ENCODE results near the gene CENPP. TPM values are rescaled to one million over a fixed set of nuclear protein-coding genes. Genes with fewer than 3 reads are reported as not detected.

The CENPP gene
- 6.3 and 10.6 TPM in 2 replicates for total RNA-seq (2014; rRNA removed; shearing (Covaris generic))
- 2.8 and 3.6 TPM in 2 replicates for polyA plus RNA-seq (2015; cell fraction: cytosol; rRNA removed)
- polyA plus RNA-seq (2015; cell fraction: nucleus; rRNA removed): 3.5 and 5.3 TPM in 2 replicates

DNA sequence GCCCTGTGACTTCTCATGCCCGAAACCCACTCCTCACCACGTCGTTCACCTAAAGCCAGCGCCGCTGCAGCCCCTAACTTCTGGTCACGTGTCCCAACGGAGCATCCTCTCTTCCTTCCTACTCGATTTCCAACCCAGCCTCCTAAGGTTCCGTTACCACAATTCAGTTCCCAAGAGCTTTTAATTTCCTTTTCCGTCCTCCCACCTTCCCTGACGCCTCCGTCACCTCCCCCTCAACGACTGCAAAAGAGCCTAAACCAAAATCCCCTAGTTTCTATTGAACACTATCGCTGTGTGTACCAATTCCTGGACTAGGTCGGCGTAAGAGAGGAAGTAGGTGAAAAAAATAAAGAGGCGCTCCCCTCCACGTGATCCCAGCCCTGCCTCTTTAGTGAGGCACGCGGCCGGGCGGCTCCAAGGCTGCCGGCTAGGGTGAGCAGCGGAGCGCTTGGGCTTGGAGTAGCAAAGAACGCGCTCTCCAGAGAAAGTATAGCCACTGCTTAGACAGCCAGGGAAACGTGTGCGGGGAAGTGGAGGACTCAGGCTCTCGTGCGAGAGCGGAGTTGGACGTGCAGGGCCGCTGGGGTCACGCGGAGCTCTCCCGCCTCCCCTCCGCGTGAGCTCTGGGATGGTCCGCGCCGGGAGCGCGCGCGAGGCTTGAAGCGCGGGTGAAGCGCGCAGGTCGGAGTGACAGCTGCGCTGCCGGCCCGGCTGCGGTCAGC lies at the start of gene CENPP, which contains the start of gene NOL8:
CENPP (plus strand) TSS at position 685 of the 722 bp plus-strand sequence.
NOL8 (minus strand) TSS at position 82 of the 722 bp plus-strand sequence. CDS start 1,189 bp downstream, outside the sequence.
- in situ Hi-C loops (cut with HindIII; ENCODE audit: low pct_unique_long_range_greater_than_20kb, low sequenced_read_pairs): no loop called here

DNA sequence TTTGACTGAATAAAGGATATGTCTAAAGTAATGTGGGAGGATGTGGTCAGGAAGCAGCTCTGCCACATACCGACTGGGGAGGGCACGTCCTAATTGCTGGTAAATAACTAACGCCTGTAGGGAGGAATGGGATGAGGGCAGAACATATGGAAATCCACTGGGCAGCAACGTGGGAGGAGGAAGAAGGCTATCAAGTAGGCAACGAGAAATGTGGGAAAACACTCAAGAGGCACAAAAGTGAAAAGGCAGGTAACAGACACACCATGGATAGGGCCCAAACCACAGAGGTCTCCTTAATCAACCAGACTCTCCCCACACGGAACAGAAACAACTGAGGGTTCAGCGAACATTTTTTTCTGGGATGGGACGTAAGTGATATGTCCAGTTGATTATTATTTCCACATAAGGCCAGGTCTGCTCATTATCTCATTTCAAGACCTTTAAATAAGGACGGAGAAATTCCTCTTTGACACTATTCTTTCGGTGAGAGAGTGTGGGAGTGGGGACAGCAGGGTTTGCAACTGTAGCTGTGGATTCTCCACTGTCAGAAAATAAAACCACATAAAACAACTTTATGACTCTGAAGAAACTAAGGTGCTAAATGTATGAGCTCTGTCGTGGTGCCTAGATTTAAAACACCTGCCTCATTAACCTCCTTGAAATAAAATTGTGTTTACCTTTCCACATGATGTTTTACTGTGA lies 49.3 kb upstream of the CENPP start:
- in situ Hi-C loops (cut with HindIII; ENCODE audit: low pct_unique_long_range_greater_than_20kb, low sequenced_read_pairs): no loop called here
- no peak for DNase-seq (ENCODE audit: low read depth, low spot score)

More for the DNA sequence above, at the start of gene CENPP, which contains the start of gene NOL8:
- peak; percentile 92 for DNase-seq (ENCODE audit: low read depth, low spot score)

DNA sequence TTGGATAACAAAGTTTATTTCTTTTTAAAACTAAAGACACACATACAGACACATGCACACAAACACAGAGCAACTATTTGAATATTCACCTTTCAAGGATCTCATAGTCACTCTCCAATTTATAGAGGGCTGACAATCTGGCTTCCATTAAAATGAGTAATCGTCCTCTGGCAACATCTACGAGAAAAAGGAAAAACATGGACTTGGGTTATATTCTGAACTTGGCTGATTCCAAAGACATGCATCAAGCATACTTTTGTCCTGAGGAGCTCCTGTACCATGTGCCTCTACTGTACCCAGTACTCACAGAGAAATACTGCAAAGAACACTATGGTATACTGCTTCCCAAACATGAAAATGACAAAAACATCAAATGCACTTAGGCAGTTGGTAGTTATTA lies 47.6 kb upstream of the CENPP start:
- no peak for DNase-seq (ENCODE audit: low read depth, low spot score)
- in situ Hi-C loops (cut with HindIII; ENCODE audit: low pct_unique_long_range_greater_than_20kb, low sequenced_read_pairs): no loop called here

DNA sequence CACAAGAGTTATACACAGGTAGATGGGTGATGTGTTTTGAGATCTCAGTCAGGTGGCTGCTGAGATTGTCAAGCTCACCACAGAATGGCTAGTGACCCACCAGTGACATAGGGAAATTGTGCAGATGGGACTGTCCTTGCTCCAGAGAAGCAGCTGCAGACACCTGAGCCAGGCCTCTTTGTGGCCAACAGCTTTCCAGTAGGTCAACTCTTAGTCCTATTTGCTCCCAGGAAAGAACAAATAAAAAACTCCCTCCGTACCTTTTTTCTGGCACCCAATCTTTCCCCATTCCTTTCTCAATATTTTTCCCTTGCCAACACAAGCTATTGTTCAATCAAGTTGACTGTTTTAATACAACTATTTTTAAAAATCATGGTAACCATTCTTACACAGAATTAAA lies 46.5 kb upstream of the CENPP start:
- DNase-seq (ENCODE audit: low read depth, low spot score): no peak
- in situ Hi-C loops (cut with HindIII; ENCODE audit: low pct_unique_long_range_greater_than_20kb, low sequenced_read_pairs): no loop called here

DNA sequence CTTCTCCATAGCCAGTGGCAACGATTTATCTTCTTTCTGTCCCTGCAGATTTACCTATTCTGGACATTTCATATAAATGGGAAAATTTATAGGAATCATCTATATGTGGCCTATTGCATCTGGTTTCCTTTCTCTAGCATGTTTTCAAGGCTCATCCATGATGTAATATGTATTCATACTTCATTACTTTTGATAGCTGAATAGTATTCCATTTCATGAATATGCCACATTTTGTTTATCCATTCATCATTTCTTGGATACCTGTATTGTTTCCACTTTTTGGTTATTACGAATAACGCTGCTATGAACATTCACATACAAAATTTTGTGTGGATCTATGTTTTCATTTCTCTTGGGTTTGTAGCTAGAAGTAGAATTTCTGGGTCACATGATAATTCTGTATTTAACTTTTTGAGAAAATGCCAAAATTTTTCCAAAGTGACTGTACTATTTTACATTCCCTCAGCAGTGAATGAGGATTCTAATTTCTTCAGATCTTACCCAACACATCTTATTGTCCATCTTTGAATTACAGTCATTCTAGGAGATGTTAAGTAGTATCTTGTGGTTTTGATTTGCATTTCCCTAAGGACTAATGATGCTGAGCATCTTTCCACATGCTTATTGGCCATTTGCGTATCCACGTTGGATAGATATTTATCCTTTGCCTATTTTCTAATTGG lies 35.9 kb upstream of the CENPP start:
- in situ Hi-C loops (cut with HindIII; ENCODE audit: low pct_unique_long_range_greater_than_20kb, low sequenced_read_pairs): no loop called here
- no peak for DNase-seq (ENCODE audit: low read depth, low spot score)

DNA sequence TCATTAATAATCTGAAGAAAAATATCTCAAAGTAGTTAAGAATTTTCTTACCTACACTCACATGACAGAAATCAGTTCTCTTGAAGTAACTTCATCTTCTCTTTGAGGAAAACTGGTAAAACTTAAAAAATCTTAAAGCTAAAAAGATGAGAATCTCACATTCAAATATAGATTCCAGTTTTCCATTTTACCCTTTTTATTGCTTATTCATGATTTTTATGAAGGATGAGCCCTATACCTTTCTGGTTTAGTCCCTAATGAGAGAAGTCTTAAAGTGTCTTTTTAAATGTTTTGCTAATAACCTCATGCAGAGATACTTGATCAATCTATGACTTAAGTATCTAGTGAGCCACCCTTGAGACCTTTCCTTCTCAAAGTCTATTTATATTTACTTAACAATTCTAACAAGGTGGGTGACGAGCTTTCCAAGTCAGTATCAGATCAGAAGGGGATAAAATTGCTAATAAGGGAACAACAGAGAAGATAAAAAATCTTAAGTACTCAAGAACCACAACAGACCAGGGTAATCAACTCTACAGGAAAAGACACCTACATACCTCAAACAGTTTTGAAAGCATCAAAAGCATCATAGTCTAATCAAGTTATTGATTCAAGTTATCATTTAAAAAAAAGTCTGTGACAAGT lies 34.8 kb upstream of the CENPP start:
- in situ Hi-C loops (cut with HindIII; ENCODE audit: low pct_unique_long_range_greater_than_20kb, low sequenced_read_pairs): no loop called here

DNA sequence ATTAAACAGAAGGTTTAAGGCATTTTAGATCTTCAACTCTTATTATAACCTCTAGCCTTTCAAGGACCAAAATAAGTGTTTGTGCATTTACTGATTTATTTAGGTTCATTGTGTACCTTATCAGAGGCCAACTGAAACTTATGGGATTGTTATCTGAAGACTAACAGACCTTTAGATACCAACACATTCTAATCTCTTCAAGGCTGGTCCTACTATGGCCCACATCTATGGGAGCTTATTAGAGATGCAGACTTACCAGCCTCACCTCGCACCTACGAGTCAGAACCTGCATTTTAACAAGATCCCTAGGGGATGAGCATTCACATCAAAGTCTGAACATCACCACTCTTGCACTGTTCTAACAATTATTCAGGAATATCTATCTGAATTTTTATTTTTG lies 34.2 kb upstream of the CENPP start:
- no peak for DNase-seq (ENCODE audit: low read depth, low spot score)
- in situ Hi-C loops (cut with HindIII; ENCODE audit: low pct_unique_long_range_greater_than_20kb, low sequenced_read_pairs): no loop called here

More for the DNA sequence above, 34.8 kb upstream of the CENPP start:
- no peak for DNase-seq (ENCODE audit: low read depth, low spot score)

DNA sequence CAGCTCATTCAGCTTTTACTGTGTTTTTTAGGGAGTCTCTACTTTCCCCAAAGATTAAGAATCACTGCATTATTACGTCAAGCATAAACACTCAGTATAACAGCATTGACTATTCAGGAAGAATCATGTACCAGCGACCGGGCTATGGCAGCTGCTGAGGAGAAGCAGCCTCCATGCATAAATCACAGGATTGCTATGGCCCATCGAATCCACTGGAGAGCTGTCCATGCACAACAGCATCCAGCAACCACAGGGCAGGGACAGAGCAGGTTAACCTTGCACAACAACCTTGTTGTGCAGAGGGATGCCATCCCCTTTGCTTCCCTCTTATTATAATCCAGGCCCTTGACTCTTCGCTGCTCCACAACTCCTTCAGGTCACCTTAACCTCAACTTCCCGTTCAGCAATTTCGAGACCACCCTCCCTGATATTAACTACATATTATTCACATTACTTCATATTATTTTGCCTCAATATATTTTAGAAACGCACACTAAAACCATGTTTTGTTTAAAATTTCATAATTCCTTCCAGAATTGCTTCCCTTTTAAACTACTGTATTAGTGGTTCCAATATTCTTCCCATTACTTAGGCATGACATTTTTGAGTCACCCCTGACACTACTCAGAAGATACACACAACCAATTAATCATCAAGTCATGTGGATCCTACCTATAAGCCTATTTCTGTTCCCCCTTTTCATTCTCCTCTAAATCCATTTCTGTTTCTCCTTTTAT lies 33.2 kb upstream of the CENPP start:
- in situ Hi-C loops (cut with HindIII; ENCODE audit: low pct_unique_long_range_greater_than_20kb, low sequenced_read_pairs): no loop called here
- no peak for DNase-seq (ENCODE audit: low read depth, low spot score)

DNA sequence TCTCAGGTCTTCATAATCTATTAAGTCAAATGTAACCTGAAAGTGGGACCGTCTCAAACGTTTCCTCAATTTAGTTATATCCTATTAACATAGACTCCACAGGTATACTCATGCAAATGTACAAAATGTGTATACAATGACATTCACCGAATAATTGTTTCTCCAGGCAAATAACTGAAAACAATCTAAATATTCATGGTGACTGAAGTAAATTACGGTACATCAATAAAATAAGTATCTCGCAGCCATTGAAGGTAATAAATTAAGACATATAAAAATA lies 32.7 kb upstream of the CENPP start:
- no peak for DNase-seq (ENCODE audit: low read depth, low spot score)
- in situ Hi-C loops (cut with HindIII; ENCODE audit: low pct_unique_long_range_greater_than_20kb, low sequenced_read_pairs): no loop called here

DNA sequence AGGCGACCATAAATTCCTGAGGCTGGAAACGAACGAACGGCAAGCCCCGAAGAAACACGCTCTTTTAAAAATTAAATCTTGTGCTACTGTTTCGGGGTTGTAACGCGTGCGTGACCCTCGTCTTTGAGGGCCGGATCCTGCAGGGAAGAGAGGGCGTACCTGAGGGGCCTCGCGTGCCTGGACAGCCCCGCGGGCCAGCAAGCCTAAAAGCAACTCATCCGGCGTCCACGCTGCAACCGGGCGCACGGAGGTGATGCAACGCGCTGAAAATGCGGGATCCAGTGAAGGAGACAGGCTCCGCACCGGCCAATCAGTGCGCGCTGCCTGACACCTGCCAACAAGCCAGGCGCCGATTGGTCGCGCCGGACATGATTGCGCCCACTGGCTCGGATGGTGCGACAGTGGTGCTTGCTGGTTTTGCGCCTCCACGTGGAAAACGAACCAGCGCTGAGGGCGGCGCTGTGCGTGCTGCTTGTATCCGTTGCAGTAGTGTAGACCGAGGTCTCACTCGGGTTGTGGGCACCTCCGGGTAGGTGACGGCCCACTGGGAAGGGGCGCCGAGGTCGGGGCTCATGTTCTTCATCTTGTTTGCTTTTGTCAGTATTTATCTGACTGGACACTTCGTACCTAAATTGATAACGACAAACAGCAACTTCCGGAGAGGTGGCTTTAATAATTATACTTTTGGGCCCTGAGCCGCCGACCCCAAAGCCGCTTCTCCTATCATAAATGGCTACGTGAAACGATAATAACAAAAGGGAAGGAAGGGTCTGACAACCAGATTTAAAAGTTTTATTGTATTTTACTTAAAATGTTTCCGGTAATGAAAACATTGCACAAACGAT lies 32.1 kb upstream of the CENPP start, which contains the start of gene IARS1:
IARS1 (minus strand) TSS at position 246 of the 845 bp plus-strand sequence. CDS start 4,278 bp downstream, outside the sequence.
- peak; percentile 98 for DNase-seq (ENCODE audit: low read depth, low spot score)
- in situ Hi-C loops (cut with HindIII; ENCODE audit: low pct_unique_long_range_greater_than_20kb, low sequenced_read_pairs): no loop called here

DNA sequence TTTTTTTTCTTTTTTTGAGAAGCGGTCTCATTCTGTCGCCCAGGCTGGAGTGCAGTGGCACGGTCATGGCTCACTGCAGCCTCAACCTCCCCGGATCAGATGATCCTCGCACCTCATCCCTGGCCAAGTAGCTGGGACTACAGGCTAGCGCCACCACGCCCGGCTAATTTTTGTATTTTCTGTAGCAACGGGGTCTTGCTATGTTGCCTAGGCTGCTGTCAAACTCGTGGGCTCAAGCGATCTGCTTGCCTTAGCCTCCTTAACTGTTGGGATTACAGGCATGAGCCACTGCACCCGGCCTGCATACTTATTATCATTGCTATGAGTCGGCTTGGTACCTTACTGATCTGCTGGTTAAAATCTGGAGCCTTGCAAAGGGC lies 31.5 kb upstream of the CENPP start:
- in situ Hi-C loops (cut with HindIII; ENCODE audit: low pct_unique_long_range_greater_than_20kb, low sequenced_read_pairs): no loop called here
- no peak for DNase-seq (ENCODE audit: low read depth, low spot score)

DNA sequence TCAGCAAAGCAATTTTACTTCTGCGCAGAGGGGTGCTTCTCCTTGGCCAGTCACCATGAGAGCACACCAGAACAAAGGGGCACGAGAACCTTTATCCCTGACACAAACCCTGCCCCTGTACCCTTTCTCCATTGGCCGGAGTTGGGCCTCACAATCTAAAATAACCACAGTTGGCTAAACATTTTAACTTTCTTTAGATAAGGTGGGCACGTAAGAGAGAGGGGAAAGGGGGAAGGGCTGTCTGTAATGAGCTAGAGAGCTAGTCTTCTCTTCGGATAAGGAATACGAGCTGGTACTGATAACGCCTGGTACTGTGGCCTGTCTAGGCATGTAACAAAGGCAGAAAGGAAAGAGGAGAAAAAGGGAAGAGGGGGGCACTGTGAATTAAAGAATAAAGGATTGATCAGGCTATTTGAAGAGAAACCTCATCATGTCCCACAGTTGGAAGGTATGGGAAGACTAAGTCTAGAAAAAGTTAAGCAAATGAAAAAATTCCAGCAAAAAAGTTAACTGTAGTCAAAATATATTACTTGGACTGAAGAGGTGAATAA lies 30.4 kb upstream of the CENPP start:
- in situ Hi-C loops (cut with HindIII; ENCODE audit: low pct_unique_long_range_greater_than_20kb, low sequenced_read_pairs): no loop called here
- no peak for DNase-seq (ENCODE audit: low read depth, low spot score)

DNA sequence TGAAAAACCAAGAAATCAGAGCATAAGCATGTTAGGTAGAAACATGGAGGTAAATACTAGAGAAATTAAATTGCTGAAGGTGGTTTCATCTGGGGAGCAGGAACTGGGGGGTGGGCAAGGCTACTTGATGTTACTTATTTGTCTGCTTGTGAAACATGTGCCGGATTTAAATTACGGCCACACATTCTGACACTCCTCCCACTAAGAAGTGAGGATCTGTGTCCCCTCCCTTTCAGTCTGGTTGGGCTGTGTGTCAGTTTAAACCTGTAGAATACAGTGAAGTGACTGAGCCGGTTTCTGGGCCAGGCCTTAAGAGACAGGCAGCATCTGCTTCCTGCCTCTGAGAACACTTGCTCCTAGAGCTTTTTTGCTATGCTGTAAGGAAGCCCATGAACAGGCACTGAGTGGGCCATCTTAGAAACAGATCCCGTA lies 29.9 kb upstream of the CENPP start:
- DNase-seq (ENCODE audit: low read depth, low spot score): no peak
- in situ Hi-C loops (cut with HindIII; ENCODE audit: low pct_unique_long_range_greater_than_20kb, low sequenced_read_pairs): no loop called here

DNA sequence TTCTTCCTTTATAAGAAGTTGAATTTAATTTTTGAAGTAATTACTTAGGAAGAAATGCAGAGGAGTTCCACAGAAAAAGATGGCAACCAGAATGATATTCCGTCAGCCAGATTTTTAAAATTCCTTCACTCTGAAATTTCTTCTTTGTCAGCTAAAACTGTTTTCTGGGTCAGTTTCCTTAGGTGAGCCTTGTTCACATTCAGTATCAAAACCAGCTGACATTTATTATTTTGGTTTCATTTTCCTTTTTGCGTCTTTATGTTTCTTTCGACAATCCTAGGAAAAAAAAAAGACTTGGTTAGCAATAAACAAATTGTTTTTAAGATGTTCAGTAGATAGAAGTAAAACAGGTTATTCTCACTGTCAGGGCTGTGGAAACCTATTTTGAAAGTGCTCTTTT lies 28.1 kb upstream of the CENPP start:
- no peak for DNase-seq (ENCODE audit: low read depth, low spot score)
- in situ Hi-C loops (cut with HindIII; ENCODE audit: low pct_unique_long_range_greater_than_20kb, low sequenced_read_pairs): no loop called here

DNA sequence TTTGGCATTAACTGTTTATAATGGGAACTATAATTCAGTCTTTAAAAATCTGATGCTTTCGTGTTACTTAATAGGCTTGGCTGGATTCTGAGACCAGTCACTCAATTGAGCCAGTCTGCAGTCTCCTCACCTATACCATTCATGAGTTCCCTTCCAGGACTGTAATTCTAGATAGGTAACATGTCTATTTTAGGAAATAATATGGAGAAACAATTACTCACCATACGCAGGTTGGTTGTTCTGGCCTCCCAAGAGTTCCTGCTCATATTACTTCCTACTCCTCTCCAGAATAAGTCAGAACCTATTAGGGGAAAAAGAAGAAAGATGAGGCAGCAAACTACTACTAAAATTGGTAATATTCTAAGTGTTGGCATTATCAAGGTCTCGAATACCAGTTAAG lies 27.7 kb upstream of the CENPP start:
- no peak for DNase-seq (ENCODE audit: low read depth, low spot score)
- in situ Hi-C loops (cut with HindIII; ENCODE audit: low pct_unique_long_range_greater_than_20kb, low sequenced_read_pairs): no loop called here

DNA sequence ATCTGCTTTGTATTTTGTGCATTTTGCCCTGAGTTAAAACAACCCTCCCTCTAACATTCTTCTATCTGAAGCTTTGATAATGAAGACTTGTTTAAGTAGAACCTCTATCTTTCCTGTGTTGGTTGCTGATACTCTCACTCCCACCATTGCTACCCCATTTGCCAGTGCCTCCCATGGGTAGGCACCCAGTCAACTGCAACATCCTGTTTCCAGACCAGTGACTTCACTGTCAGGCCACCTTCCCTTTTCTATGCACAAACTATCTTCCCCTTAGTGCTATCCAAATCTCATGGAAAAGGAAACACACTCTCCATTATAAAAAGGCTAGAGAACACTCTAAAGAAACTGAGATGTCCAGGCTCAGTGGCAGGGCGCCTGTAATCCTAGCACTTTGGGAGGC lies 26.6 kb upstream of the CENPP start:
- in situ Hi-C loops (cut with HindIII; ENCODE audit: low pct_unique_long_range_greater_than_20kb, low sequenced_read_pairs): no loop called here
- DNase-seq (ENCODE audit: low read depth, low spot score): no peak

Measured in SK-MEL-5 (cell line).